HFFc6 (cell line): ENCODE measurements around the gene CDC42. TPM values are rescaled to one million over a fixed set of nuclear protein-coding genes. Genes with fewer than 3 reads are reported as not detected.

ENCODE experiments used
- DNase-seq: peaks from one replicate; pipeline ENCODE4 v3.0.0-alpha.2; 2018
- H3K27ac Mint-ChIP-seq: 2 replicates; pipeline ENCODE4 v1.8.0; 2020; ENCODE audit warnings: mild to moderate bottlenecking, mixed read lengths
- H3K27me3 Mint-ChIP-seq: 2 replicates; pipeline ENCODE4 v1.8.0; 2021; ENCODE audit warnings: mild to moderate bottlenecking, moderate library complexity, mixed read lengths; ENCODE audit not compliant: insufficient read depth
- H3K36me3 Mint-ChIP-seq: 2 replicates; pipeline ENCODE4 v1.8.0; 2021; ENCODE audit warnings: low read depth, mixed read lengths
- H3K4me1 Mint-ChIP-seq: 2 replicates; pipeline ENCODE4 v1.8.0; 2020; ENCODE audit warnings: low read depth, mixed read lengths
- H3K4me3 Mint-ChIP-seq: 2 replicates; pipeline ENCODE4 v1.8.0; 2020; ENCODE audit warnings: mild to moderate bottlenecking, moderate library complexity, mixed read lengths
- H3K9me3 Mint-ChIP-seq: 2 replicates; pipeline ENCODE4 v1.8.0; 2020; ENCODE audit warnings: mild to moderate bottlenecking, mixed read lengths
- total RNA-seq, 6 experiments: library from RNA; stranded (reverse); fragmentation: NEBNext Ultra II Directional; extraction: Animal tissue kit (Norgen Biotek cat#: 25700); gene quantifications; 2 replicates in 1 of 6; 3 replicates in 5 of 6; pipeline ENCODE4 v1.2.3, GENCODE V29; 2021
- TF ChIP-seq, protein P1 (sequence below): fragments of 200-600 bp; sonication (generic); IDR thresholded peaks from 2 replicates; pipeline ENCODE4 v1.5.0; 2021; ENCODE audit warnings: antibody characterized with exemption, mild to moderate bottlenecking

Gene CDC42
- total RNA-seq, 6 experiments from 2014 or later = 273 to 298 (median 280) TPM

DNA sequence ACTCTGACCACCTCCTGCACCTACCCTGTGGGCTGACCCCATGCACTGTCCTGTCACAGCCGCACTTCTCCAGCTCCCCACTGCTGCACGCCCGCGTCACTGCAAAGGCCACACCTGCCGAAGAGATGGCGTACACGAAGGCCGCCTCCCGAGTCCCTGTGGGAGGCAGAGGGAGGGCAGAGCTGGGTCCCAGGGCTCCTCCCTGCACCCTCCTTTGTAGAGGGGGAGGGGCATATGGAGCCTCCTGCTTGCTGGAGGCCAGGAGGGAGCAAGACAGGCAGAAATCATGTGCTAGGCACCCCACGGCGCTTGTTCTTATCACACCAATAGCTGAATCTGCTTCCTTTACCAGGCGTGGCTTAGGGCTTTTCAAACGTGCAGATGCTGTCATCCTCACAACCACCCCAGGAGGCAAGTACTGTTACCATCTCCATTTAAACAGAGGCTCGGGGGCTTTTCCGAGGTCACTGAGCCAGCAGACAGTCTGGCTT lies 69.0 kb downstream of the CDC42 start:
- H3K27ac Mint-ChIP-seq = no peak overlapping the region

DNA sequence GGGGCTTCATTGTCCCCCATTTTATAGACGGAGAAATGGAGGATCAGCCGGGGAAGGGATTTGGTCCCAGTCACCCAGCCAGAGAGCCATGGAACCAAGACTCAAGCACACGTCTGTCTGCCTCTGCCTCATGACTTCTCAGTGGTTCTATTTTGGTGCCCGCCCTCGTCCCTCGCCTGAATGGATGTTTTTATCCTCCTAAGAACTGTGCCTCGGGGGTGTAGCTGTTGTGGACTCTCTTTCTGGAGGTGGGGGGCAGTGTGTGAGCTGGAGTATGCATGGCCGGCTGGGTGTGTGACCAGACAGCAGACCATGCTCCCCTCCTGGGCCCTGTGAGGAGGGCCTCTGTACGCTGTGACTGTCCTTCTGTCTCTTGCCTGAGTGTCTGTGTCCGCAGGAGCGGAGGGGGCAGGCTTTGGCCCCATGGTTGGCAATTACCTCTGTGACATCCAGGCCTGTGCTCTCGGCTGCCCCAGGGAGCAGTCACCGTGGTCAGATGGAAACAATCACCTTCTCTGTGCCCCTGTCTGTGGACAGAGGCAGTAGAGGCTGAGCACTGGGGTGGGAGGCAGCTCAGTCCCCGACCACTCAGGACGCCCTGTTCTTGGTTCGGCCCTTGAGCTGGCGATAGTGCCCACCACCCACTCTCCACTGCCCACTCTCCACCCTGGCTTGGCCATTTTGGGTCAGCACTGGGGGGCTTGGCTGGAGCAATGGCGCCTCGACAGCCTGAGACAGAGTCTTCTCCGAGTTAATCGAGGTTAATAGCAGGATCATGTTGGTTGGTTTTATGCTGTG lies 70.0 kb downstream of the CDC42 start:
- no peaks in the 10 kb centered on the region for H3K9me3 Mint-ChIP-seq
- H3K27ac Mint-ChIP-seq = no peak overlapping the region
- H3K4me1 Mint-ChIP-seq = peaks cover 15% of the 10 kb centered on the region
- TF ChIP-seq, protein P1, sequence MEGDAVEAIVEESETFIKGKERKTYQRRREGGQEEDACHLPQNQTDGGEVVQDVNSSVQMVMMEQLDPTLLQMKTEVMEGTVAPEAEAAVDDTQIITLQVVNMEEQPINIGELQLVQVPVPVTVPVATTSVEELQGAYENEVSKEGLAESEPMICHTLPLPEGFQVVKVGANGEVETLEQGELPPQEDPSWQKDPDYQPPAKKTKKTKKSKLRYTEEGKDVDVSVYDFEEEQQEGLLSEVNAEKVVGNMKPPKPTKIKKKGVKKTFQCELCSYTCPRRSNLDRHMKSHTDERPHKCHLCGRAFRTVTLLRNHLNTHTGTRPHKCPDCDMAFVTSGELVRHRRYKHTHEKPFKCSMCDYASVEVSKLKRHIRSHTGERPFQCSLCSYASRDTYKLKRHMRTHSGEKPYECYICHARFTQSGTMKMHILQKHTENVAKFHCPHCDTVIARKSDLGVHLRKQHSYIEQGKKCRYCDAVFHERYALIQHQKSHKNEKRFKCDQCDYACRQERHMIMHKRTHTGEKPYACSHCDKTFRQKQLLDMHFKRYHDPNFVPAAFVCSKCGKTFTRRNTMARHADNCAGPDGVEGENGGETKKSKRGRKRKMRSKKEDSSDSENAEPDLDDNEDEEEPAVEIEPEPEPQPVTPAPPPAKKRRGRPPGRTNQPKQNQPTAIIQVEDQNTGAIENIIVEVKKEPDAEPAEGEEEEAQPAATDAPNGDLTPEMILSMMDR = no peak
- peaks cover 9% of the 10 kb centered on the region for H3K36me3 Mint-ChIP-seq
- no peak for DNase-seq
- H3K4me3 Mint-ChIP-seq = no peak overlapping the region
- H3K27me3 Mint-ChIP-seq = peaks cover 8% of the 10 kb centered on the region; the same call in 1 of the 2 replicates

More for the DNA sequence above, 69.0 kb downstream of the CDC42 start:
- Mint-ChIP-seq H3K4me3 (no peak overlapping the region), H3K4me1 (peaks cover 15% of the 10 kb centered on the region), H3K9me3 (no peaks in the 10 kb centered on the region), H3K36me3 (peaks cover 9% of the 10 kb centered on the region), H3K27me3 (peaks cover 6% of the 10 kb centered on the region)
- DNase-seq = no peak
- TF ChIP-seq, protein P1 = no peak

DNA sequence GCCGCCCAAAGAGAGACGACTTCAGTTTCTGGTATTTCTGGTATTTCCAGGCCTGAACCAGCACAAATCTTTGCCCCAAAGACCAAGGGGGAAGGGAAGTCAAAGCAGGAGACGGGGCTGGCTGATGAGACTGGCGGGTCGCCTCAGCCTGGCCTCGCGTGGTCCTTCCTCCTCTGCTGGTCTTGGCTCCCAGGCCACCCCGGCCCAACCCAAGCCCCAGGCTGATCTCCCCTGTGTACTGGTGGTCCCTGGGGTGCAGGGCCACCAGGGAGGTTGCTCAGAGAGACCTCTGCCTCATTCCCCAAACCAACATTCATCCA lies 70.5 kb downstream of the CDC42 start:
- no peak for DNase-seq
- Mint-ChIP-seq H3K27me3 (peaks cover 8% of the 10 kb centered on the region; the same call in 1 of the 2 replicates), H3K9me3 (no peaks in the 10 kb centered on the region), H3K4me3 (no peak overlapping the region), H3K4me1 (peaks cover 15% of the 10 kb centered on the region), H3K36me3 (peaks cover 9% of the 10 kb centered on the region), H3K27ac (no peak overlapping the region)
- TF ChIP-seq, protein P1 = no peak

DNA sequence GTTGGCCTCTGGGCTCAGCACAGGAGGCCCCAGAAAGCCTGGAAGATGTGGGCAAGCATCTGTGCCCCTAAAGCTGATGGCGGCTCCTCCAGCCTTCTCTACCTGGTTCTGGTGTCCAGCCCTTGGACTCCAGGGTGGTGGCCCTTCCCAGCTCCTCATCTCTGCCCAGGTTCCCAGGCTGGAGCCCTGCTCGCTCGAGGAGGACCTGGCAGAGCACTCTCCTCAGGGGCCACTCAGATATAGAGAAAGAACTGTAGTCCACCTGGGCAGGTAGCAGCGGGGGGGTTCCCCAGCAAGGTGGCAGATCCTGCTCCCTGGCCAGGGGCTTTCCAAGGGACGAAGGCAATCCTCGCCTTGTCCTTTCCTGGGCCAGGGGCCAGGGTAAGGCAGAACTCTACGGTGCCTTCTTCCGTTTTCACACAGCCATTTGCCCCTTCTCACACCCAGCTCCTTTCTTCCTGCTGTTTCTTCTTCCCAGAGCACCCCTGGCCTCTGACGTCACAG lies 71.4 kb downstream of the CDC42 start:
- Mint-ChIP-seq H3K4me1 (peaks cover 15% of the 10 kb centered on the region), H3K27ac (no peak overlapping the region), H3K27me3 (peaks cover 6% of the 10 kb centered on the region), H3K9me3 (no peaks in the 10 kb centered on the region), H3K36me3 (peaks cover 9% of the 10 kb centered on the region), H3K4me3 (no peak overlapping the region)
- DNase-seq = no peak
- TF ChIP-seq, protein P1 = no peak

DNA sequence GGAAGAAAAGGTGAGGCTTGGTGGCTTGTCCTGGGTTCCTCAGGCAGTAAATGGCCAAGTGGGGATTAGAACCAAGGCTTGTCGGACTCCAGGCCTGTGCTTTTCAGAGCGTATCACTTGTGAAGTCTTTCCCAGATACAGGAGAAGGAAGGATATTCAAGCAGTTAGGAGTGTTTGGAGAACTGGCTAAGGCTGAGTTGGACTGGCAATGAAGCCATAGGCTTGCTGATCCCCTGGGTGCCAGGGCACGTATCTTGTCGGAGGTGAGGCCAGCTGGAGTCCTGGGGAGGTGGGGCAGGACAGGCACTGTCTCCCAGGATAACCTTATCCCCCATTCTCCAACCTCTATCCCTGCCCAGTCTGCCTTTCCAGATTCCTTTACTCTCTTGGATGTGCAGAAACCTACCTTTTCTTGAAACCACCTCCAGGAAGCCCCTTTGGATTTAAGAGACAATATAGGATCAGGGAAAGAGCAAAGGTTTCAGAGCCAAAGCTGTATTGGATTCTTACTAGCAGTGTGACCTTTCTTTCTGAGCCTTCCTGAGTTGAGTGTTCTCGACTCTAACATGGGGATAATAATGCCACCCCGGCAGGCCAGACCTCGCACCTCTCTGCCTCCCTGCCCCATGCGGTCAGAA lies 72.2 kb downstream of the CDC42 start:
- Mint-ChIP-seq H3K36me3 (peaks cover 5% of the 10 kb centered on the region), H3K4me1 (peaks cover 15% of the 10 kb centered on the region), H3K9me3 (no peaks in the 10 kb centered on the region), H3K4me3 (no peak overlapping the region), H3K27ac (no peak overlapping the region), H3K27me3 (peaks cover 6% of the 10 kb centered on the region)
- no peak for DNase-seq
- TF ChIP-seq, protein P1 = no peak
